Psoas muscle (tissue), 8 donors: ENCODE results near the gene PITPNC1. TPM values are rescaled to one million over a fixed set of nuclear protein-coding genes. Genes with fewer than 3 reads are reported as not detected.

ENCODE experiments used
- ATAC-seq, 4 donors: fragments of 200-7000 bp; cut with Tn5 transposase; one replicate each; pipeline ENCODE4 v1.9.1; 2020; ENCODE audit warnings: moderate library complexity in 3 of 4, mild to moderate bottlenecking in 2 of 4
- DNase-seq, 2 donors: peaks; one replicate each; pipeline ENCODE4 v3.0.0-alpha.2; 2020
- H3K27ac ChIP-seq: fragments of 200-600 bp; one replicate; pipeline ENCODE4 v1.8.0; 2022
- H3K27me3 ChIP-seq, 3 donors: fragments of 200-600 bp in 1 of 3; one replicate each; pipeline versions ENCODE4 v1.6.1 to v1.8.0; 2013 to 2022; ENCODE audit warnings: low read length in 2 of 3, mild to moderate bottlenecking in 2 of 3, moderate library complexity in 1 of 3; ENCODE audit not compliant: insufficient read depth in 3 of 3
- H3K36me3 ChIP-seq, 2 donors: fragments of 200-600 bp in 1 of 2; one replicate each; pipeline versions ENCODE4 v1.6.1 to v1.8.0; 2013 to 2022; ENCODE audit warnings: low read depth in 1 of 2, mild to moderate bottlenecking in 1 of 2, moderate library complexity in 1 of 2; ENCODE audit not compliant: insufficient read depth in 1 of 2
- H3K4me1 ChIP-seq: fragments of 200-600 bp; one replicate; pipeline ENCODE4 v1.8.0; 2022
- H3K4me3 ChIP-seq: fragments of 200-600 bp; one replicate; pipeline ENCODE4 v1.8.0; 2022; ENCODE audit warnings: mild to moderate bottlenecking
- H3K9me3 ChIP-seq: fragments of 200-600 bp; one replicate; pipeline ENCODE4 v1.8.0; 2022
- CTCF ChIP-seq: fragments of 200-600 bp; IDR thresholded peaks from one replicate; pipeline ENCODE4 v1.8.0; 2022; ENCODE audit warnings: antibody characterized with exemption
- WGBS, 3 donors: extraction: QIAGEN DNeasy Blood & Tissue Kit; methylation state at CpG; one replicate each; pipeline versions ENCODE4 v1.1.6 to v1.1.7; 2013; 5-methylcytosine and 5-hydroxymethylcytosine counted together
- intact Hi-C, 2 donors: fragments of 100-400 bp; cut with DNase I; formaldehyde crosslinking; loops; one replicate each; pipeline versions ENCODE4 v1.11.0 to v1.14.2; 2022
- polyA plus RNA-seq, 3 donors: library from polyadenylated mRNA; stranded (reverse); fragments of 200-250 nt; gene quantifications; one replicate each; pipeline ENCODE4 v1.2.3, GENCODE V29; 2013
- total RNA-seq, 4 donors: library from RNA; stranded (reverse); fragmentation: NEBNext Ultra II Directional in 2 of 4; extraction: Animal tissue kit (Norgen Biotek cat#: 25700) in 2 of 4; gene quantifications; one replicate each; pipeline versions ENCODE4 v1.2.1 to v1.2.4, GENCODE V29; 2021 to 2023
- donor health status: healthy with polysubstance abuse.
- donor health status: DM: no; HTN: no; CAD: no; lungs with moderate emphysema.
- donor health status: Bipolar disorder and iron deficiency.
- donor health status: healthy.
- donor health status: DM: yes; HTN: yes; CAD: no.
- donor health status: DM: no; HTN: no; CAD: no.
- donor health status: DM: no; HTN: no; CAD: no.
- donor health status: DM: yes; HTN: yes; CAD: no.

Gene PITPNC1
- total and polyA plus RNA-seq, 7 donors: 4.4 to 54.7 (median 6.6) TPM

- Histone ChIP-seq H3K4me3 (no peak overlapping the region), H3K27me3 (no peaks in the 10 kb centered on the region), H3K36me3 (no peaks in the 10 kb centered on the region), H3K9me3 (no peaks in the 10 kb centered on the region), H3K27ac (no peak overlapping the region), H3K4me1 (no peaks in the 10 kb centered on the region)
- DNase-seq (no peak), ATAC-seq (no peak)
- TF ChIP-seq CTCF: no peak
- WGBS, 3 donors: 68 to 88% (median 73%) methylated on average over 6 of the region's 6 CpGs
- intact Hi-C loops: no loop called here
Observed at GRCh38 chr17:67449065-67449464, 72.0 kb downstream of the PITPNC1 start.

DNA sequence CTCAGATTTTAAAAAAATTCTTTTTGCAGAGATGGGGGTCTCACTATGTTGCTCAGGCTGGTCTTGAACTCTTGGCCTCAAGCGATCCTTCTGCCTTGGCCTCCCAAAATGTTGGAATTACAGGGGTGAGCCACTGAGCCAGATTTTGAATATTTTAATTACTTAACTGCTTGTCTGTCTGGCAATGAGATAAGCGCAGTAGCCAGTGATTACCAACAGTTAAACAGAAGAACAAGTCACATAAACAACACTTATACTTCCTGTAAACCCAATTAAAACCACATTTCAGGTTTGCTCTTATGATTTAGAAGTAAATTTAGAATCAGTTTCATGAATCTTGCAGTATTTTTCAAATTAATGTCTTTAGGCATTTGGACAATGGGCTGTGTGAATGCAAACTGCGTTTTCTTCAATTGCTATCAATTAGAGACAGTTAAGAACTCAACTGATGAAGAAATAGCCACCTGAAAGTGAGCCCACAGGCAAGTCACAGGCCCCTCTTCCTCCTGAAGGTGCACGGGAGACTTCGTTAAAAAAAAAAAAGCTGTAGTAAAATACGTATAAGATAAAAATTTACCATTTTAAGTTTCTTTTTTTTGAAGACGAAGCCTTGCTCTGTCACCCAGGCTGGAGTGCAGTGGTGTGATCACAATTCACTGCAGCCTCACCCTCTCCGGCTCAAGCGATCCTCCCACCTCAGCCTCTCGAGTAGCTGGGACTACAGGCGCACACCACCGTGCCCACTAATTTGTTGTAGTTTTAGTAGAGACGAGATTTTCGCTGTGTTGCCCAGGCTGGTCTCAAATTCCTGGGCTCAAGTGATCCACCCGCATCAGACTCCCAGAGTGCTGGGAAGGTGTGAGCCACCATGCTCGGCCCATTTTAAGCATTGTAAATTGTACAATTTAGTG lies 73.0 kb downstream of the PITPNC1 start:
- no peaks in the 10 kb centered on the region for H3K9me3 ChIP-seq
- H3K36me3 ChIP-seq: no peaks in the 10 kb centered on the region
- no peaks in the 10 kb centered on the region for H3K27me3 ChIP-seq
- TF ChIP-seq CTCF: no peak
- ATAC-seq: no peak
- intact Hi-C loops: no loop called here
- H3K27ac ChIP-seq: no peak overlapping the region
- H3K4me3 ChIP-seq: no peak overlapping the region
- DNase-seq: no peak
- 91 to 94% (median 93%) methylated on average over 16 of the region's 16 CpGs for WGBS, 3 donors
- H3K4me1 ChIP-seq: no peaks in the 10 kb centered on the region

DNA sequence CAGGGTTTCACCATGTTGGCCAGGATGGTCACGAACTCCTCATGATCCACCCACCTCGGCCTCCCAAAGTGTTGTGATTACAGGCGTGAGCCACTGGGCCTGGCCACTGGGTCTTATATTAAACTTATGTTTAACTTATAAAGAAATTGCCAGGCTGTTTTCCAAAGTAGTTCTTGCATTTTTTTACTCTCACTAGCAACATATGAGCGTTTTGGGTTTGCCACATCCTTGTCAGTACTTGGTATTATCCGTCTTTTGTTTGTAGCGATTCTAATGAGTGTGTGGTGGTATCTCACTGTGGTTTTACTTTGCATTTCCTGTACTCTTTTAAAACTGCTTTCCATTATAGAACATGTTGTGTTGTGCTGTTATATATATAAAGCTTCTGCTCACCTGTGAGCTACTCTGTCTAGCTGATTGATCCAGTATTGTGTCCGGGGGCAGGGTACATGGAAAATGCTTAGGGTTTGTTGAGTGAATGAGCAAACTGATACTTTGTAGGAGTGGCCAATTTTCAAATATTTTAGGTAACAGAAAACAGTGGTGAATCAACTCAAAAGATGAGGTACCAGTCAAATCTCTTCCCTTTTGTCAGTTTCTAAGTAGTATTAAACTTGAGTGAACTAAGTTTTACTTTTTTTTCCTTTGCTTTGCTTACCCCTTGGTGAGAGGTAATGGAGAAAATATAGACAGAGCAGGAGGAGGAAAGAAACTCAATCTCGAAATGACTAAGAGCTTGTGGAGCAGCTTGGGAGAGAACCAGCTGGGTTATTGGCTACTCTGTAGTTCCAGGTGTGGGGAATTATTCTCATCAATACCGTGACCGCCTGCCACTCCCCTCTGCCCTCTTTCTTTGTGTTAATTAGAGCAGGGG lies 75.8 kb downstream of the PITPNC1 start:
- Histone ChIP-seq H3K27ac (no peak overlapping the region), H3K9me3 (no peaks in the 10 kb centered on the region), H3K4me1 (no peaks in the 10 kb centered on the region), H3K4me3 (no peak overlapping the region), H3K27me3 (no peaks in the 10 kb centered on the region), H3K36me3 (no peaks in the 10 kb centered on the region)
- TF ChIP-seq CTCF: no peak
- 81 to 85% (median 82%) methylated on average over 10 of the region's 10 CpGs for WGBS, 3 donors
- DNase-seq (no peak), ATAC-seq (no peak)
- intact Hi-C loops: no loop called here

DNA sequence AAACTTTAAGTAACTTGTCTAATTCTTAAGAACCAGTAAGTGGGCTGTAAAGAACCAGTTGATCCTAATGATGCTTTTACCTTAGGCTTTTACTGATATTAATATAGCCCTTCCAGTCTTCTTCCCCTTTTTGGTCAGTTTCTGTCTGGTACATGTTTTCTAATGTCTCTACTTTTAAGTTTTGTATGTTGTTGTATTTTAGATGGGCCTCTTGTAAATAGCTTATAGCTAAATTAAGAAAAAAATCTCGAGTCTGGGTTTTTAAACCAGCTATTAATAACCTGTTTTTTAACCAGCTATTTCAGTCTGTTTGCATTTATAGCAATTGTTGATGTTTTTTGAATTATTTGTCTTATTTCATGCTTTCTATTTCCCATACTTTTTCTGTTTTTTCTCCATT lies 79.0 kb downstream of the PITPNC1 start:
- Histone ChIP-seq H3K9me3 (no peaks in the 10 kb centered on the region), H3K36me3 (no peaks in the 10 kb centered on the region), H3K4me3 (no peak overlapping the region), H3K27me3 (no peaks in the 10 kb centered on the region), H3K27ac (no peak overlapping the region), H3K4me1 (no peaks in the 10 kb centered on the region)
- intact Hi-C loops: no loop called here
- 52 to 57% (median 56%) methylated on average over 1 of the region's 1 CpG for WGBS, 3 donors
- no peak for ATAC-seq
- no peak for TF ChIP-seq CTCF
- no peak for DNase-seq
